Fibroblast of pulmonary artery (primary cell): ENCODE results near the gene CCDC185.

Source experiments
- DNase-seq: peaks from one replicate; pipeline ENCODE4 v3.0.0-alpha.2; 2010; ENCODE audit warnings: low read depth
- H3K4me3 ChIP-seq: replicated peaks from 2 replicates; pipeline ENCODE4 v1.5.1; 2011; ENCODE audit warnings: low read depth, mild to moderate bottlenecking, control low read depth, low read length, moderate library complexity
- TF ChIP-seq, protein P1 (sequence below): IDR thresholded peaks from 2 replicates; pipeline ENCODE4 v1.5.1; 2011; ENCODE audit warnings: mild to moderate bottlenecking, control low read depth, low read length, inconsistent platforms; ENCODE audit errors: missing control alignments

CCDC185 gene

GRCh38 chr1:223348439-223348838 is 44.8 kb upstream of the CCDC185 start:
- TF ChIP-seq, protein P1, sequence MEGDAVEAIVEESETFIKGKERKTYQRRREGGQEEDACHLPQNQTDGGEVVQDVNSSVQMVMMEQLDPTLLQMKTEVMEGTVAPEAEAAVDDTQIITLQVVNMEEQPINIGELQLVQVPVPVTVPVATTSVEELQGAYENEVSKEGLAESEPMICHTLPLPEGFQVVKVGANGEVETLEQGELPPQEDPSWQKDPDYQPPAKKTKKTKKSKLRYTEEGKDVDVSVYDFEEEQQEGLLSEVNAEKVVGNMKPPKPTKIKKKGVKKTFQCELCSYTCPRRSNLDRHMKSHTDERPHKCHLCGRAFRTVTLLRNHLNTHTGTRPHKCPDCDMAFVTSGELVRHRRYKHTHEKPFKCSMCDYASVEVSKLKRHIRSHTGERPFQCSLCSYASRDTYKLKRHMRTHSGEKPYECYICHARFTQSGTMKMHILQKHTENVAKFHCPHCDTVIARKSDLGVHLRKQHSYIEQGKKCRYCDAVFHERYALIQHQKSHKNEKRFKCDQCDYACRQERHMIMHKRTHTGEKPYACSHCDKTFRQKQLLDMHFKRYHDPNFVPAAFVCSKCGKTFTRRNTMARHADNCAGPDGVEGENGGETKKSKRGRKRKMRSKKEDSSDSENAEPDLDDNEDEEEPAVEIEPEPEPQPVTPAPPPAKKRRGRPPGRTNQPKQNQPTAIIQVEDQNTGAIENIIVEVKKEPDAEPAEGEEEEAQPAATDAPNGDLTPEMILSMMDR, result no peak
- no peak for DNase-seq
- H3K4me3 ChIP-seq, result no peak overlapping the region

DNA sequence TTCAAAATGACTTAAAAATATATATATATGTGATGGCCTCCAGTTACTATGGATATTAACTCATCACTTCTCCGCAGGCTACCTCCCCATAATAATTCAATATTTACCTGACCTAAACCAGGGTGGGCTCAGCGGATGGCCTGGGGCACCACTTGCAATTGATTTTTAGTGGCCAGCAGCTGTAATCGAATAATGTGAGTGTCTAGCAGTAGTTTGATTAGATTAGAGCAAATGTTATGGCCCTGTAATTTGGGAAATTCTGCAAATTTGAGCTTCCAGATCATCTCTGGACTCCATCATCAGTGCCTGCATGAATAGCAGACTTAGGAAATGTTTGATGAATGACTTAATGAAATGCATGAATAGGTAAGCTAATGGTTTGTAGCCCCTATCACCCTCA is 44.0 kb upstream of the CCDC185 start:
- H3K4me3 ChIP-seq, result no peak overlapping the region
- TF ChIP-seq, protein P1, result no peak
- DNase-seq, result no peak

- DNase-seq, result no peak
- TF ChIP-seq, protein P1, result no peak
These were observed 42.8 kb upstream of the CCDC185 start for GRCh38 chr1:223350361-223350908.

DNA sequence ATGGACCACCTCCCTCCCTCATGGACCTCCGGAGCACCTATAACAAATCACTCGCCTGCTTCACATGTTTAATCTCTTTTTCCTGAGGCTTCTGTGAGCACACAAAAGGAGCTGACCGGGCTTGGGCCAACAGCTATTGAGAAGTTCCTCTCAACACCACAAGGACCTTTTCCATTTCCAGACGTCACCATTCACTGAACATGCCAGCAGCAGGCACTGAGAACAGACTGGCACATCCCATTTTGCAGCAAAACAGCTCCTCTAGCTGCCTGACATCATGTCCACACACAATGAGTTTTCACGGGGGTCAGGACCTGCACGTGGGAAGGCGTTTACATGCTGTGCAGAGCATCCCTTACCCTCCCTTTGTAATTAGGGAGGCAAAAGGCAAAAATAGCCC is 40.3 kb upstream of the CCDC185 start:
- no peak for DNase-seq
- H3K4me3 ChIP-seq, result no peak overlapping the region
- TF ChIP-seq, protein P1, result no peak

More at GRCh38 chr1:223350361-223350908, 42.8 kb upstream of the CCDC185 start:
- H3K4me3 ChIP-seq, result no peak overlapping the region

DNA sequence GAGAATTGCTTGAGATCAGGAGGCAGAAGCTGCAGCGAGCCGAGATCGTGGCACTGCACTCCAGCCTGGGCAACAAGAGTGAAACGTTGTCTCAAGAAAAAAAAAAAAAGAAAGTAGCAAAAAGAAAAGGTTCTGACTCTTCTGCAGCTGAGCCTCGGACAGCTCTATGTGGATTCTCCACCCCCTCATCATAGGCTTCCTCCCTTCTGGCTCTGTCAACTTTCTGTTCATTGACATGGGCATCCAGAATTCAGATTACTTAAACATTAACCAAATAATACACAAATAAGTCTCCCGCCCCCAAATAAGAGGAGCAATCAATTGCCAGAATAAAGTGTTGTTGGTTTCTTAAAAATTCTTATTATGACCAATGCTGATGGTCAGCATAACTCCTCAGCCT is 39.3 kb upstream of the CCDC185 start:
- no peak overlapping the region for H3K4me3 ChIP-seq
- TF ChIP-seq, protein P1, result no peak

GRCh38 chr1:223355699-223356098 is 37.5 kb upstream of the CCDC185 start:
- TF ChIP-seq, protein P1, result no peak
- DNase-seq, result no peak
- H3K4me3 ChIP-seq, result no peak overlapping the region

More for the DNA sequence above, 39.3 kb upstream of the CCDC185 start:
- no peak for DNase-seq

DNA sequence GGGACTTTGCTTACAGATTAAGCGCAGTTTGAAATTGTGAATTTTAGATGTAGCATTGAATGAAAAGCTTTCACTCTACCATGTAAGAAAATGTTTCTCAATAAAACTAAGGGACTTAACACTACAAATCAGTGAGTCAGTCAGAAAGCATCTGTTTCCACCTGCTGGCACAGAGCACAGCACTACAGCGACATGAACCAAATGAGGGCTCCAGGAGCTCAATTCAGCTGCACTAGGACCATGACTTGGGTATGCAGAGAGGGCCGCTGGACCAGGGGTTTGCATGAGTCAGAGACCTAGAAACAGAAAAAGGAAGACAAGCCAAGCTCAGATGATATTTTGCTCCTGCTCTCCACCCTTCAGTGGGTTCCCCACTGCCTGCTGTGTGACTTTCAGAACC is 34.4 kb upstream of the CCDC185 start:
- DNase-seq, result no peak
- H3K4me3 ChIP-seq, result no peak overlapping the region
- TF ChIP-seq, protein P1, result no peak
